A549 (cell line): Measurements from ENCODE around the gene CDKN1C. TPM values are rescaled to one million over a fixed set of nuclear protein-coding genes. Genes with fewer than 3 reads are reported as not detected.

Source experiments
- ATAC-seq, 2 experiments: fragments of 200-7000 bp in 1 of 2; fragments of >200 bp in 1 of 2; cut with Nextera tagmentation in 1 of 2; cut with Tn5 transposase in 1 of 2; 3 replicates each; pipeline versions ENCODE4 v1.8.0 to v1.9.1; 2018 to 2020; ENCODE audit warnings: mild to moderate bottlenecking in 1 of 2, moderate library complexity in 1 of 2
- CTCF ChIA-PET: fragments of 300-600 bp; sonication (Branson Sonifier 250); formaldehyde crosslinking; extraction: SDS; loops from one replicate; lab custom pipeline; 2021; ENCODE audit warnings: antibody characterized with exemption, inconsistent platforms; lab: Yijun Ruan, JAX
- POLR2A ChIA-PET: fragments of 350-600 bp; formaldehyde crosslinking; extraction: SDS; loops from one replicate; lab custom pipeline; 2021; ENCODE audit warnings: antibody characterized with exemption, inconsistent platforms; lab: Yijun Ruan, JAX
- DNase-seq, 2 experiments: peaks; one replicate each; pipeline versions ENCODE4 v3.0.0 to v3.0.0-alpha.2; 2011 to 2016; ENCODE audit warnings: low read depth in 1 of 2, low spot score in 1 of 2
- FAIRE-seq: peaks from 2 replicates; lab custom pipeline; 2011; peaks lifted over from hg19 to GRCh38; lab: Jason Lieb, UNC
- H3K27ac ChIP-seq, 2 experiments: fragments of >200 bp; sonication (Bioruptor Twin); formaldehyde crosslinking; 3 replicates each; pipeline ENCODE4 v1.5.1; 2016 to 2017
- H3K4me1 ChIP-seq: fragments of >200 bp; sonication (Bioruptor Twin); formaldehyde crosslinking; 3 replicates; pipeline ENCODE4 v1.6.1; 2016
- H3K4me2 ChIP-seq: fragments of >200 bp; sonication (Bioruptor Twin); formaldehyde crosslinking; 3 replicates; pipeline ENCODE4 v1.6.1; 2016
- H3K4me3 ChIP-seq: fragments of >200 bp; sonication (Bioruptor Twin); formaldehyde crosslinking; 3 replicates; pipeline ENCODE4 v1.5.1; 2016
- H3K9me3 ChIP-seq: fragments of >200 bp; sonication (Bioruptor Twin); formaldehyde crosslinking; 3 replicates; pipeline ENCODE4 v1.6.1; 2016
- ATOH8 ChIP-seq: fragments of 250-450 bp; sonication (Bioruptor Pico); IDR thresholded peaks from 2 replicates; pipeline ENCODE4 v1.5.0; 2020; ENCODE audit warnings: low read depth, mild to moderate bottlenecking, moderate library complexity
- BHLHE40 ChIP-seq: IDR thresholded peaks from 2 replicates; pipeline ENCODE4 v1.6.1; 2012; ENCODE audit warnings: low read depth, low read length, inconsistent platforms
- CBX2 ChIP-seq: fragments of 200-600 bp; sonication (generic); IDR thresholded peaks from 2 replicates; pipeline ENCODE4 v1.6.1; 2016; ENCODE audit warnings: low read depth, mild to moderate bottlenecking, borderline replicate concordance
- CBX8 ChIP-seq: fragments of 200-600 bp; sonication (generic); IDR thresholded peaks from 2 replicates; pipeline ENCODE4 v1.6.1; 2016
- CHD2 ChIP-seq: fragments of 150-350 bp; IDR thresholded peaks from 2 replicates; pipeline ENCODE4 v1.6.1; 2014; ENCODE audit warnings: low read length; ENCODE audit not compliant: partially characterized antibody
- CHD4 ChIP-seq: fragments of 200-600 bp; sonication (generic); IDR thresholded peaks from 2 replicates; pipeline ENCODE4 v1.6.1; 2016; ENCODE audit warnings: antibody characterized with exemption, mild to moderate bottlenecking, borderline replicate concordance
- E2F6 ChIP-seq: IDR thresholded peaks from 2 replicates; pipeline ENCODE4 v1.6.1; 2012; ENCODE audit warnings: low read depth, borderline replicate concordance
- ELK1 ChIP-seq: fragments of 150-350 bp; IDR thresholded peaks from 2 replicates; pipeline ENCODE4 v1.6.1; 2014; ENCODE audit warnings: low read depth, mild to moderate bottlenecking, low read length
- EP300 ChIP-seq, 2 experiments: fragments of >200 bp; sonication (Bioruptor Twin); formaldehyde crosslinking; IDR thresholded peaks; 2 replicates in 1 of 2; 3 replicates in 1 of 2; pipeline ENCODE4 v1.6.1; 2016 to 2017
- ESRRA ChIP-seq: fragments of 150-350 bp; IDR thresholded peaks from 2 replicates; pipeline ENCODE4 v1.6.1; 2014; ENCODE audit warnings: mild to moderate bottlenecking, low read length, borderline replicate concordance
- FOSL2 ChIP-seq, 2 experiments: fragments of 450-650 bp in 1 of 2; fragments of >200 bp in 1 of 2; sonication (Bioruptor Twin) in 1 of 2; formaldehyde crosslinking; IDR thresholded peaks; 2 replicates each; pipeline versions ENCODE4 v1.5.0 to v1.6.1; 2016 to 2020; ENCODE audit warnings: mild to moderate bottlenecking in 1 of 2, moderate library complexity in 1 of 2
- HES2 ChIP-seq: fragments of >200 bp; sonication (Bioruptor Twin); formaldehyde crosslinking; IDR thresholded peaks from 2 replicates; pipeline ENCODE4 v1.6.1; 2016
- KDM1A ChIP-seq: fragments of 200-600 bp; sonication (generic); IDR thresholded peaks from 2 replicates; pipeline ENCODE4 v1.6.1; 2016; ENCODE audit warnings: low read depth, mild to moderate bottlenecking
- KDM5A ChIP-seq: fragments of 200-600 bp; sonication (generic); IDR thresholded peaks from 2 replicates; pipeline ENCODE4 v1.6.1; 2016; ENCODE audit warnings: antibody characterized with exemption, mild to moderate bottlenecking
- NFE2L2 ChIP-seq: fragments of 150-350 bp; conservative IDR thresholded peaks from 2 replicates; pipeline ENCODE4 v1.6.1; 2014; ENCODE audit warnings: low read length
- NPAS2 ChIP-seq: fragments of 250-450 bp; sonication (Bioruptor Pico); IDR thresholded peaks from 2 replicates; pipeline ENCODE4 v1.8.0; 2022; ENCODE audit warnings: mild to moderate bottlenecking, moderate library complexity, borderline replicate concordance
- NR3C1 ChIP-seq: fragments of >200 bp; sonication (Bioruptor Twin); formaldehyde crosslinking; IDR thresholded peaks from 3 replicates; pipeline ENCODE4 v1.6.1; 2017
- PBX3 ChIP-seq: IDR thresholded peaks from 2 replicates; pipeline ENCODE4 v1.6.1; 2012
- RAD21 ChIP-seq, 2 experiments: fragments of >200 bp in 1 of 2; sonication (Bioruptor Twin) in 1 of 2; formaldehyde crosslinking in 1 of 2; IDR thresholded peaks in 1 of 2; conservative IDR thresholded peaks in 1 of 2; 2 replicates in 1 of 2; 3 replicates in 1 of 2; pipeline ENCODE4 v1.6.1; 2012 to 2018; ENCODE audit warnings: inconsistent platforms in 1 of 2
- RCOR1 ChIP-seq: fragments of 150-350 bp; IDR thresholded peaks from 2 replicates; pipeline ENCODE4 v1.6.1; 2014; ENCODE audit warnings: antibody characterized with exemption, low read length, low read depth
- RFX5 ChIP-seq: fragments of 450-650 bp; IDR thresholded peaks from 2 replicates; pipeline ENCODE4 v1.7.1; 2014; ENCODE audit warnings: antibody characterized with exemption, mild to moderate bottlenecking, moderate library complexity
- SREBF2 ChIP-seq: fragments of 450-650 bp; IDR thresholded peaks from 2 replicates; pipeline ENCODE4 v1.6.1; 2014; ENCODE audit warnings: mild to moderate bottlenecking, moderate library complexity
- USF2 ChIP-seq: fragments of 450-650 bp; IDR thresholded peaks from 2 replicates; pipeline ENCODE4 v1.6.1; 2014; ENCODE audit warnings: antibody characterized with exemption
- ZC3H11A ChIP-seq: fragments of 450-650 bp; IDR thresholded peaks from 2 replicates; pipeline ENCODE4 v1.6.1; 2014; ENCODE audit warnings: antibody characterized with exemption, mild to moderate bottlenecking
- ZNF302 ChIP-seq: fragments of 250-450 bp; sonication (Bioruptor Pico); IDR thresholded peaks from 2 replicates; pipeline ENCODE4 v1.9.0; 2021; ENCODE audit warnings: inconsistent platforms, mild to moderate bottlenecking, moderate library complexity
- ZSCAN20 ChIP-seq: fragments of 250-450 bp; sonication (Bioruptor Pico); IDR thresholded peaks from 2 replicates; pipeline ENCODE4 v1.8.0; 2022; ENCODE audit warnings: mild to moderate bottlenecking, moderate library complexity
- WGBS: methylation state at CpG from one replicate; pipeline ENCODE4 v1.1.6; 2017; ENCODE audit errors: missing lambda C conversion rate; 5-methylcytosine and 5-hydroxymethylcytosine counted together
- polyA plus RNA-seq, 4 experiments: library from polyadenylated mRNA; depleted of rRNA in 3 of 4; stranded (reverse); fragments of >200 nt; fragmentation: RNase III in 1 of 4; extraction: RNeasy Plus Mini Kit Qiagen cat#74134 plus additional on column Dnase treatment in 1 of 4; gene quantifications; 2 replicates in 3 of 4; 3 replicates in 1 of 4; pipeline ENCODE4 v1.2.3, GENCODE V29; 2011 to 2017

Gene CDKN1C
- polyA plus RNA-seq, 2 of the 4 experiments (the other 2 are of a cell fraction), result 0.30 to 0.41 TPM

- peak in 1 of 2 experiments; percentile 58; a peak in 3 of 6 replicates for ATAC-seq
- POLR2A ChIA-PET, result no interaction called here
These were observed 14.4 kb downstream of the CDKN1C start for GRCh38 chr11:2870969-2871680.

GRCh38 chr11:2870460-2870859, 15.1 kb downstream of the CDKN1C start:
- no peak overlapping the region for H3K27ac ChIP-seq
- H3K4me1 ChIP-seq, result no peaks in the 10 kb centered on the region
- DNase-seq (no peak), FAIRE-seq (no peak), ATAC-seq (peak; percentile 69 to 83; a peak in 5 of 6 replicates)
- TF ChIP-seq NPAS2 (no peak), ZC3H11A (no peak), KDM1A (no peak), BHLHE40 (no peak), HES2 (no peak), E2F6 (no peak), KDM5A (no peak), RFX5 (no peak), SREBF2 (no peak), CBX2 (no peak), USF2 (no peak)
- H3K9me3 ChIP-seq, result no peaks in the 10 kb centered on the region
- H3K4me2 ChIP-seq, result no peak overlapping the region
- H3K4me3 ChIP-seq, result no peak overlapping the region
- POLR2A ChIA-PET, result no interaction called here
- 80% methylated on average over 16 of the region's 17 CpGs for WGBS
- CTCF ChIA-PET, result interaction anchor here (1.4 to 2.9 kb wide), 2 partner anchors 17 to 337 kb away, joined by 3 to 12 read pairs; no protein-coding TSS in a partner anchor

More at GRCh38 chr11:2870969-2871680, 14.4 kb downstream of the CDKN1C start:
- no peak overlapping the region for H3K27ac ChIP-seq
- H3K4me3 ChIP-seq, result no peak overlapping the region
- H3K4me1 ChIP-seq, result no peaks in the 10 kb centered on the region
- no peaks in the 10 kb centered on the region for H3K9me3 ChIP-seq
- TF ChIP-seq ZSCAN20 (CRISPR knock-in tag), result no peak
- no peak for TF ChIP-seq NR3C1
- TF ChIP-seq RAD21 (conservative IDR thresholded peaks at IDR 0.05 in 1 of 2, IDR thresholded peaks at IDR 0.05 in 1 of 2), result no peak
- TF ChIP-seq CBX8, result no peak
- no peak for TF ChIP-seq ESRRA
- no peak for TF ChIP-seq NPAS2
- TF ChIP-seq USF2, result no peak
- TF ChIP-seq ZNF302 (CRISPR knock-in tag), result no peak
- no peak for TF ChIP-seq ATOH8
- TF ChIP-seq FOSL2 (IDR thresholded peaks at IDR 0.05), result no peak
- TF ChIP-seq FOSL2 (CRISPR knock-in tag; IDR thresholded peaks at IDR 0.05), result no peak
- TF ChIP-seq RFX5, result no peak
- TF ChIP-seq PBX3, result no peak
- no peak for TF ChIP-seq ELK1
- TF ChIP-seq NFE2L2, result no peak
- no peak for TF ChIP-seq CHD2
- TF ChIP-seq CHD4, result no peak
- no peak for TF ChIP-seq ZC3H11A
- no peak for TF ChIP-seq RCOR1
- TF ChIP-seq EP300 (IDR thresholded peaks at IDR 0.05), result no peak
- FAIRE-seq (no peak), DNase-seq (no peak)
- CTCF ChIA-PET, result interaction anchor here (1.4 to 2.9 kb wide), 2 partner anchors 16 to 338 kb away, joined by 3 to 12 read pairs; no protein-coding TSS in a partner anchor
- 79% methylated on average over 21 of the region's 22 CpGs for WGBS
- no peak overlapping the region for H3K4me2 ChIP-seq
